ENCODE results near the gene FAM98B.

FAM98B gene

DNA sequence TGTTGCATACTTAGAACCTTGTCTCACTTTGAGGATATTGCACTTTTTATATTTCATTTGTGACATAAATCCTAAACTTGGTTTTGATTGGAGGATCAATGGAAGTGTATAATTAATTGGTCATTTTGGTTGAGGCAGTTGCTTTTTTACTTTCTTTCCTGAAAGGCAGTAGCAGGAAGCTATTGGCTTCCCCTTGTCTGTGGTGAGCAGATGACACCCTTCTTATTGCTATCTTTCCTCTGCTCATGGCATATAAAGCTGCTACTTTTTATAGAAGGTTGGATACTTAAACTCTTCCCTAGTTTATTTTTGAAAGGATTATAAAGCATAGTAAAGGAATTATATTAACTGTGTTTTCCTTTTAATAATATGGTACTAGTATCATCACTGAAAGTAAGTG is 28.6 kb downstream of the FAM98B start:
- no peaks in the 10 kb centered on the region for H3K4me1 ChIP-seq (ENCODE audit: control insufficient read depth, low read depth, low read length)
- H3K4me3 ChIP-seq (ENCODE audit: low read length) = no peak overlapping the region
- H3K9me3 ChIP-seq (ENCODE audit: control insufficient read depth, low read depth, low read length) = no peaks in the 10 kb centered on the region
- H3K9ac ChIP-seq (ENCODE audit: low read length) = no peak overlapping the region
- H3K27me3 ChIP-seq (ENCODE audit: control insufficient read depth, insufficient read depth, low read length) = no peaks in the 10 kb centered on the region
- no peak overlapping the region for H3K27ac ChIP-seq (ENCODE audit: low read length)
- H3K36me3 ChIP-seq (ENCODE audit: control insufficient read depth, low read depth, low read length) = peaks cover 18% of the 10 kb centered on the region

DNA sequence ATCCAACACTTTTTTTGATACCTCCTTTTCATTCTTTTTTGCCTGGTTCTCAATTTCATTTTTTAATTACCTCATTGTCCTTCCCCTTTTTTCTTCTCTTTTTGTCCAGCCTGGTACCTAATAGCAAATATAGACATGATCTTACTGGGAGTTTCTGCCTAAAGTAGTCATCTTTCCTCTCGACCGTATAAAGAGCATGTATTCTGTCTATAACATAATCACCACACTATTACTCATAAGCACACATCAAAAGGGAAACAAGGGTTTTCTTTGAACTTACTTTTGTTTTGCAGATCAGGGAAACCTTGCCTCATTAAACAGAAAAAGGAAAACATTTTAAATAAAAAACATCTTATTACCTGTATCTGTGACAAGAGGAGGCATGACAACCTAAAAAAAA is 33.0 kb downstream of the FAM98B start:
- H3K9ac ChIP-seq (ENCODE audit: low read length) = no peak overlapping the region
- no peak overlapping the region for H3K4me3 ChIP-seq (ENCODE audit: low read length)
- H3K27ac ChIP-seq (ENCODE audit: low read length) = no peak overlapping the region
- H3K36me3 ChIP-seq (ENCODE audit: control insufficient read depth, low read depth, low read length) = peaks cover 8% of the 10 kb centered on the region
- no peaks in the 10 kb centered on the region for H3K9me3 ChIP-seq (ENCODE audit: control insufficient read depth, low read depth, low read length)
- H3K27me3 ChIP-seq (ENCODE audit: control insufficient read depth, insufficient read depth, low read length) = no peaks in the 10 kb centered on the region
- no peaks in the 10 kb centered on the region for H3K4me1 ChIP-seq (ENCODE audit: control insufficient read depth, low read depth, low read length)

DNA sequence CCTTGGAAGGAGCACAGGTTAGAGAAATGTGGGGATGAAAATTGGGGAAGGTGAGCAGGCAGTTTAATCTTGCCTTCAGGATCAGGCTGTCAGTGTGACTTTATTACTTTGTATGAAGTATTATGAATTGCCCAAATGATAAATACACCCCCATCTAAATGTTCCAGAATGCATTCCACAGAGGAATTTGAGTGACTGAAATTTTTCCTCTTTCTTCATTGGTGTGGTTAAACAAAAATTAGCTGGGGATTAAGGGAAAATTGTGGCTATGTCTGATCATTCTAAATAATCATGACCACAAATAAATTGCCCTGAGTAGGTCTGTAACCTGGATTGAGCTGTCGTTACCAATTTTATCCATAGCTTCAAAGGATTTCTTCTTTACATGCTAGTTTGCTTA is 33.5 kb downstream of the FAM98B start:
- H3K36me3 ChIP-seq (ENCODE audit: control insufficient read depth, low read depth, low read length) = peaks cover 8% of the 10 kb centered on the region
- no peaks in the 10 kb centered on the region for H3K9me3 ChIP-seq (ENCODE audit: control insufficient read depth, low read depth, low read length)
- no peak overlapping the region for H3K27ac ChIP-seq (ENCODE audit: low read length)

DNA sequence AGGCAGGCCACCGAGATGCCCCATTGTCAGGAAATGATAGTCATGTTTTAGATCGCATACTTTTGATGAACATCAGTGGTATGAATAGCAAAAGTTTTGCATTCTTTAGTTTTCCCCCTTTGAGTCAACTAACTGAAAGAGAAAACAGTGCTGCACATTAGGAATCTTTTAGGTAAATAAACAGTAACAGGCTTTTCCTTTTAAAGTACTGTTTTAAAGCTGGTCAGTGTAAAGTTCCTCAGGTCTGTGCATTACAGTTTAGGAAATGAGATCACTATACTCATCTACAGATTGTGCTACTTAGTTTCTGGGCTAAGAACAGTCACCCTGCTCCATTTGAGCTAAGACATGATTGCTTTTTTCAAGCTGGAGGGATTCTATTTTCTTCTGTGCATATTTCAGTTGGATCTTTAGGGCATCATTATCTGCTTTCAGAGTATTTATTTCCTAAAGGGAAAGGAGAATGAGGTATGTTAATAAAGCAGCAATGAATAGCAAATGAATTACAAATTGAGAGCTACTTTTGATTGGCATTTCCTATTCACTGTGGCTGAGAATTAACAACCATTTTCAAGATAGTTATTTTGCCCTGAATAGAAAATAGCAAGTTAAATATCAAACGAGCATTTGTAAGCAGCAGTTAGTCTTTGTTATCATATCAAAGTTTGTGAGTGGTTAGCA is 36.5 kb downstream of the FAM98B start:
- no peaks in the 10 kb centered on the region for H3K27me3 ChIP-seq (ENCODE audit: control insufficient read depth, insufficient read depth, low read length)
- no peaks in the 10 kb centered on the region for H3K4me1 ChIP-seq (ENCODE audit: control insufficient read depth, low read depth, low read length)
- H3K9me3 ChIP-seq (ENCODE audit: control insufficient read depth, low read depth, low read length) = no peaks in the 10 kb centered on the region
- no peak overlapping the region for H3K27ac ChIP-seq (ENCODE audit: low read length)
- peaks cover 3% of the 10 kb centered on the region for H3K36me3 ChIP-seq (ENCODE audit: control insufficient read depth, low read depth, low read length)
- no peak overlapping the region for H3K4me3 ChIP-seq (ENCODE audit: low read length)
- no peak overlapping the region for H3K9ac ChIP-seq (ENCODE audit: low read length)

More for the DNA sequence above, 33.5 kb downstream of the FAM98B start:
- no peaks in the 10 kb centered on the region for H3K4me1 ChIP-seq (ENCODE audit: control insufficient read depth, low read depth, low read length)
- H3K27me3 ChIP-seq (ENCODE audit: control insufficient read depth, insufficient read depth, low read length) = no peaks in the 10 kb centered on the region
- no peak overlapping the region for H3K4me3 ChIP-seq (ENCODE audit: low read length)
- H3K9ac ChIP-seq (ENCODE audit: low read length) = no peak overlapping the region

DNA sequence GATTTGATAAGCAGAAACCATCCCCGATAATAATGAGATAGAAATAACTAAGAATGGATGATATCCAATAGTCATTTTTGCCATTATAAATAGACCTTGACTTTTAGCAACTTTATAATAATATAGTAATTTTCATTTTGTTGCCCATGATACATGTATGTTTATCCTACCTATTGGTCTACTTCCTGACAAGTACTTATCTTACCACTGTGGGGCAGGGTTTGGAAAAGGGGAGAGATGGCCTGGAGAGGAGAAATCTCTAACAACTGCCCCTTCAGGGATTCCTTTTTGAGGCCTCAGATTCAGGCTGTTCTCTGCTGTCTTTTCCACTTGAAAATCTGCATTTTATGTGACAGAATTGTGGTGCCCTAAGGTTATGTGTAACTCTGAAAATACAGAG is 42.2 kb downstream of the FAM98B start:
- Histone ChIP-seq H3K4me3 (ENCODE audit: low read length) (no peak overlapping the region), H3K9ac (ENCODE audit: low read length) (no peak overlapping the region), H3K36me3 (ENCODE audit: control insufficient read depth, low read depth, low read length) (peaks cover 3% of the 10 kb centered on the region), H3K27me3 (ENCODE audit: control insufficient read depth, insufficient read depth, low read length) (no peaks in the 10 kb centered on the region), H3K9me3 (ENCODE audit: control insufficient read depth, low read depth, low read length) (no peaks in the 10 kb centered on the region), H3K4me1 (ENCODE audit: control insufficient read depth, low read depth, low read length) (no peaks in the 10 kb centered on the region), H3K27ac (ENCODE audit: low read length) (no peak overlapping the region)

DNA sequence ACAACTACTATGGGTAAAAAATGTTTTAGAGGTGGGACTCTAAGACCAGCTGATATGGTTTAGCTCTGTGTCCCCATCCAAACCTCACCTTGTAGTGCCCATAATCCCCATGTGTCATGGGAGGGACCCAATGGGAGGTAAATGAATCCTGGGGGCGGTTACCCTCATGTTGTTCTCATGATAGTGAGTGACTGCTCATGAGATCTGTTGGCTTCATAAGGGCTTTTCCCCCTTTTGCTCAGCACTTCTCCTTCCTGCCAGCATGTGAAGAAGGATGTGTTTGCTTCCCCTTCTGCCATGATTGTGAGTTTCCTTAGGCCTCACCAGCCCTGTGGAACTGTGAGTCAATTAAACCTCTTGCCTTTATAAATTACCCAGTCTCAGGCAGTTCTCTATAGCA is 45.7 kb downstream of the FAM98B start:
- no peaks in the 10 kb centered on the region for H3K4me1 ChIP-seq (ENCODE audit: control insufficient read depth, low read depth, low read length)
- no peak overlapping the region for H3K9ac ChIP-seq (ENCODE audit: low read length)
- H3K4me3 ChIP-seq (ENCODE audit: low read length) = no peak overlapping the region
- no peaks in the 10 kb centered on the region for H3K27me3 ChIP-seq (ENCODE audit: control insufficient read depth, insufficient read depth, low read length)
- no peak overlapping the region for H3K27ac ChIP-seq (ENCODE audit: low read length)
- no peaks in the 10 kb centered on the region for H3K9me3 ChIP-seq (ENCODE audit: control insufficient read depth, low read depth, low read length)
- peaks cover 3% of the 10 kb centered on the region for H3K36me3 ChIP-seq (ENCODE audit: control insufficient read depth, low read depth, low read length)

DNA sequence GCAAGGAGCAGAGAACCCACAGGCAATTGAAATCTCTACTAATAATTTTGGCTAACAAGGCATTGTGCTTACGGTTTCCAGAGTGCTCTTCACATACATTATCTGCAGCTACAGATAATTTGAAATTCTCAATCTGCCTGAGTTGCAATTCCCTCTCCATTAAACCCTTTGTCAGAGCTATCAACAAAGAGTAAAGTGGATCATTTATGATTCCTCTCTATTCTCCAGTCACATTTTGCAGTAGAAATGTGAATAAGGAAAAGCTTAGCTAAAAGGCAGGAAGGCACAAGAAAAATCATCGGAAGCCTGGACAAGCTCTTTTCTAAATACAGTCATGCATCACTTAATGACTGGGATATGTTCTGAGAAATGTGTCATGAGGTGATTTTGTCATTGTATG is 49.6 kb downstream of the FAM98B start:
- no peaks in the 10 kb centered on the region for H3K9me3 ChIP-seq (ENCODE audit: control insufficient read depth, low read depth, low read length)
- no peak overlapping the region for H3K27ac ChIP-seq (ENCODE audit: low read length)
- no peak overlapping the region for H3K4me3 ChIP-seq (ENCODE audit: low read length)
- no peaks in the 10 kb centered on the region for H3K27me3 ChIP-seq (ENCODE audit: control insufficient read depth, insufficient read depth, low read length)
- H3K9ac ChIP-seq (ENCODE audit: low read length) = no peak overlapping the region
- peaks cover 3% of the 10 kb centered on the region for H3K36me3 ChIP-seq (ENCODE audit: control insufficient read depth, low read depth, low read length)
- H3K4me1 ChIP-seq (ENCODE audit: control insufficient read depth, low read depth, low read length) = no peaks in the 10 kb centered on the region

DNA sequence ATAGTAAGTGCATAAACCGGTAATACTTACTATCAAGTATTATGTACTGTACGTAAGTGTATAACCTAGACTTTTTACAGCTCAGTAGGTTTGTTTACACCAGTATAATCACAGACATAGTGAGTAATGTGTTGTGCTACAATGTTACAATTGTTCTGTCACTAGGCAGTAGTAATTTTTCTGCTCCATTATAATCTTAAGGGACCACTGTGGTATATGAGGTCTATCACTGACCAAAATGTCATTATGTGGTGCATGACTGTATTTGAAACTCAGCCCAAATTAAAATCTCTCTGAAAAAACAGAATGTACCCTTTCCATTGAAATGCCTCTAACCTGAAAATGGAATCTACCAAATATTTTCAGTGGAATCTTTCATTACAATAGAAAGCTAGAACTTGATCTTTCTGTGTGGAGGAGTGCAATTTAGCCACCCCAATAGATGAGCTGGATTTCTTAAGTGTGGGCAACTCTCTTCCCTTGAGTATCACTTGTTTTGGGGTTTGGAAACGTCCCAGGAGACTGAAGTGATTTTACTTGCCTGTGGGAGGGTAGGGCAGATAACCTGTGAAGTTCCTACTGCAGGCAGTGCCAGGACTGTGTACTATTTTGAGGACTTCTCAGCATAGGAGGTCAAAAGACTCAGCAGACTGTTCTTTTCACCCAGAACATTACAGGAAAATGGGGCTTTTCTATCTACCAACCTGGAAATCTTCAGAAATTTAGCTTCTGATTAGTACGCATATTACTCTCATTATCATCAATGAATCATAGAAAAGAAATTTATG is 50.9 kb downstream of the FAM98B start:
- H3K9ac ChIP-seq (ENCODE audit: low read length) = no peak overlapping the region
- no peaks in the 10 kb centered on the region for H3K4me1 ChIP-seq (ENCODE audit: control insufficient read depth, low read depth, low read length)
- no peak overlapping the region for H3K4me3 ChIP-seq (ENCODE audit: low read length)
- no peaks in the 10 kb centered on the region for H3K9me3 ChIP-seq (ENCODE audit: control insufficient read depth, low read depth, low read length)
- H3K36me3 ChIP-seq (ENCODE audit: control insufficient read depth, low read depth, low read length) = peaks cover 3% of the 10 kb centered on the region
- H3K27ac ChIP-seq (ENCODE audit: low read length) = no peak overlapping the region
- no peaks in the 10 kb centered on the region for H3K27me3 ChIP-seq (ENCODE audit: control insufficient read depth, insufficient read depth, low read length)

DNA sequence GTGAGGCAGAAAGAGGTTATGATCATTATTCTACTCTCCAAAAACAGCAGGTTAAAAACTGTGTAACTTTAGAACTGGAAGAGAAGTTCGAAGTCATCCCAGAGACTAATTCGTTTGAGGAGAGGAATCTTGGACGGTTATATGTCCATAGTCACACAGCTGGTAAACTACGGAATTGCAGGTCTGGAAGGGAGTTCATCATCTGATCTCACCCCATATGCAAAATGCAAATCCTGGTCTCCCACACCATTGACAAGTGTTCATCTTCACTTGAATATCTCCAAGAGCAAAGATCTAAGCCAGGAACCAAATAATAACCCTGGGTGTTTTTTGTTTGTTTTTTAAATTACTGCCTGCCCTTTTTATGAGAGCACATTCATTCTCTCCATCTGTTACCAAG is 53.1 kb downstream of the FAM98B start:
- Histone ChIP-seq H3K9ac (ENCODE audit: low read length) (no peak overlapping the region), H3K4me3 (ENCODE audit: low read length) (no peak overlapping the region), H3K36me3 (ENCODE audit: control insufficient read depth, low read depth, low read length) (no peaks in the 10 kb centered on the region), H3K9me3 (ENCODE audit: control insufficient read depth, low read depth, low read length) (no peaks in the 10 kb centered on the region), H3K27me3 (ENCODE audit: control insufficient read depth, insufficient read depth, low read length) (no peaks in the 10 kb centered on the region), H3K4me1 (ENCODE audit: control insufficient read depth, low read depth, low read length) (no peaks in the 10 kb centered on the region), H3K27ac (ENCODE audit: low read length) (no peak overlapping the region)

DNA sequence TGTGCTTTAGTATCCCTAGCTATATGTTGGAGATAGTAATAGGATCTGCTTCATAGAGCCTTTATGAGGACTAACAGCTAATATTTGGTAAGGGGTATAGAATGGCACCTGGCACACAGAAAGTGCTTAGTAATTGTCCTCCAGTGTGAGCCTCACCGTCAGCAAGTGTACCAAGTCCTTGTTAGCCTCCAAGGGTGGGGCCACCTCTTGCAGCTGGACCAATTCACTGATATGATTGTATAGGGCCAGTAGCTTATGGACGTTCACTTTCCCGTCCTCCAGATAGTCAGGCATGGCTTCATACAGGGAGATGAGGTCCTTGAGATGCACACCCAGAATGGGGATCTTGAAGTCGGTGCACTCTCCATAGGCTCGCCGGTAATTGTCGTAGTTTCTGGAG is 53.6 kb downstream of the FAM98B start:
- no peak overlapping the region for H3K9ac ChIP-seq (ENCODE audit: low read length)
- H3K4me1 ChIP-seq (ENCODE audit: control insufficient read depth, low read depth, low read length) = no peaks in the 10 kb centered on the region
- H3K36me3 ChIP-seq (ENCODE audit: control insufficient read depth, low read depth, low read length) = no peaks in the 10 kb centered on the region
- H3K4me3 ChIP-seq (ENCODE audit: low read length) = no peak overlapping the region
- H3K27me3 ChIP-seq (ENCODE audit: control insufficient read depth, insufficient read depth, low read length) = no peaks in the 10 kb centered on the region
- H3K9me3 ChIP-seq (ENCODE audit: control insufficient read depth, low read depth, low read length) = no peaks in the 10 kb centered on the region
- H3K27ac ChIP-seq (ENCODE audit: low read length) = no peak overlapping the region

DNA sequence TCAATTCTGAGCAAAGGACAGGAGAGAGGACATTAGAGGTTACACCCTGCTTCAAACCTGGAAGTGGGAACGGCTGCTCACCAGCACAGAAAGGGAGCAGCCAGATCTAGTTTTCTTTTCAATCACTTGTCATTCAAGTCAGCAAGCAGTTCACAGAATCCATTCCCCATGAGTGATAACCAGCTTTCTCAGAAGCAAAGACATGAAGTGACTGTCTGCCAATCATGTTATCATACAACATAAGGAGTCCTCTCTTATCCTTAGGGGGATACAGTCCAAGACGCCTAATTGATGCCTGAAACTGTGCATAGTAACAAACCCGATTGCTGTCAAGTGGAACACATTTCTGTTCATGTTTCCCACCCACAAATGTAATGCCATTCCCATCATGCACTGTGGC is 54.7 kb downstream of the FAM98B start:
- no peaks in the 10 kb centered on the region for H3K4me1 ChIP-seq (ENCODE audit: control insufficient read depth, low read depth, low read length)
- no peaks in the 10 kb centered on the region for H3K27me3 ChIP-seq (ENCODE audit: control insufficient read depth, insufficient read depth, low read length)
- H3K27ac ChIP-seq (ENCODE audit: low read length) = no peak overlapping the region
- no peaks in the 10 kb centered on the region for H3K9me3 ChIP-seq (ENCODE audit: control insufficient read depth, low read depth, low read length)
- no peak overlapping the region for H3K9ac ChIP-seq (ENCODE audit: low read length)
- no peaks in the 10 kb centered on the region for H3K36me3 ChIP-seq (ENCODE audit: control insufficient read depth, low read depth, low read length)
- H3K4me3 ChIP-seq (ENCODE audit: low read length) = no peak overlapping the region

DNA sequence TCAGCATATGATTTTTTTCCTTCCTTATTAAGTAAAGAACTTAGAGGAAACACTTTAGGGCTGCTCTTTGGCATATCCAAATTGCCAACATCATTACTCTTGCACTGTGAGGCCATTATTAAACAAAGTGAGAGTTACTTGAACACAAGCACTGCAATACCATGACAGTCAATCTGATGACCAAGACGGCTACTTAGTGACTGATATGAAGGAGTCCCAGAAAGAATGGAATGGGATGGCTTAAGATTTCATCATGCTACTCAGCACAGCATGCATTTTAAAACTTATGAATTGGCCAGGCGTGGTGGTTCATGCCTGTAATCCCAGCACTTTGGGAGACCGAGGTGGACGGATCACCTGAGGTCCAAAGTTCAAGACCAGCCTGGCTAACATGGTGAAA is 55.2 kb downstream of the FAM98B start:
- H3K9ac ChIP-seq (ENCODE audit: low read length) = no peak overlapping the region
- H3K9me3 ChIP-seq (ENCODE audit: control insufficient read depth, low read depth, low read length) = no peaks in the 10 kb centered on the region
- H3K27ac ChIP-seq (ENCODE audit: low read length) = no peak overlapping the region
- no peak overlapping the region for H3K4me3 ChIP-seq (ENCODE audit: low read length)
- no peaks in the 10 kb centered on the region for H3K36me3 ChIP-seq (ENCODE audit: control insufficient read depth, low read depth, low read length)
- H3K4me1 ChIP-seq (ENCODE audit: control insufficient read depth, low read depth, low read length) = no peaks in the 10 kb centered on the region
- no peaks in the 10 kb centered on the region for H3K27me3 ChIP-seq (ENCODE audit: control insufficient read depth, insufficient read depth, low read length)

Data from iPS-18a (cell line).